Stomach (tissue), 9 donors: ENCODE results near the gene IFNA4. TPM values are rescaled to one million over a fixed set of nuclear protein-coding genes. Genes with fewer than 3 reads are reported as not detected.

ENCODE experiments used
- DNase-seq, 2 donors: peaks; one replicate each; pipeline versions ENCODE4 v3.0.0 to v3.0.0-alpha.2; 2013 to 2019
- H3K27ac ChIP-seq, 5 donors: fragments of 200-600 bp in 4 of 5; sonication (generic) in 4 of 5; one replicate each; pipeline ENCODE4 v1.5.1; 2013 to 2019; ENCODE audit warnings: mild to moderate bottlenecking in 1 of 5, moderate library complexity in 1 of 5
- H3K27me3 ChIP-seq, 3 donors: fragments of 200-600 bp; sonication (generic); one replicate each; pipeline ENCODE4 v1.5.1; 2017 to 2019; ENCODE audit warnings: mixed run types in 1 of 3
- H3K36me3 ChIP-seq, 4 donors: fragments of 200-600 bp; sonication (generic); 1 replicate in 3 of 4; 2 replicates in 1 of 4; pipeline ENCODE4 v1.5.1; 2016 to 2019
- H3K4me1 ChIP-seq, 4 donors: fragments of 200-600 bp; sonication (generic); one replicate each; pipeline ENCODE4 v1.5.1; 2016 to 2019
- H3K4me3 ChIP-seq, 4 donors: fragments of 200-600 bp; sonication (generic) in 3 of 4; one replicate each; pipeline ENCODE4 v1.5.1; 2016 to 2019; ENCODE audit warnings: mild to moderate bottlenecking in 1 of 4
- H3K9me3 ChIP-seq, 4 donors: fragments of 200-600 bp; sonication (generic); one replicate each; pipeline ENCODE4 v1.5.1; 2016 to 2019
- EP300 ChIP-seq: sonication (generic); formaldehyde crosslinking; IDR thresholded peaks from one replicate; pipeline ENCODE4 v1.6.1; 2017; ENCODE audit warnings: antibody characterized with exemption
- POLR2A ChIP-seq, 4 donors: fragments of 450-650 bp; IDR thresholded peaks; one replicate each; pipeline ENCODE4 v1.6.1; 2016; ENCODE audit warnings: antibody characterized with exemption in 4 of 4, control low read depth in 2 of 4, mild to moderate bottlenecking in 1 of 4, moderate library complexity in 1 of 4
- POLR2AphosphoS5 ChIP-seq, 3 donors: sonication (generic); formaldehyde crosslinking; IDR thresholded peaks; one replicate each; pipeline ENCODE4 v1.6.1; 2016; ENCODE audit warnings: antibody characterized with exemption in 3 of 3
- WGBS, 5 donors: extraction: QIAGEN DNeasy Blood & Tissue Kit in 3 of 5; methylation state at CpG; one replicate each; pipeline versions ENCODE4 v1.1.5 to v1.1.7; 2013 to 2018; 5-methylcytosine and 5-hydroxymethylcytosine counted together
- intact Hi-C: fragments of 100-400 bp; cut with DNase I; formaldehyde crosslinking; loops from one replicate; pipeline ENCODE4 v1.15.1; 2023; ENCODE audit warnings: low total_unique reads
- polyA plus RNA-seq, 3 donors: library from polyadenylated mRNA; stranded (reverse); fragments of 200-250 nt; gene quantifications; one replicate each; pipeline ENCODE4 v1.2.3, GENCODE V29; 2013
- total RNA-seq, 5 donors: library from RNA; depleted of rRNA; stranded (reverse); fragments of >200 nt; gene quantifications; one replicate each; pipeline versions ENCODE4 v1.1.0 to v1.2.3, GENCODE V29; 2014 to 2016
- TF ChIP-seq, protein P1 (sequence below), 7 experiments: fragments of 450-650 bp in 4 of 7; fragments of 200-600 bp in 3 of 7; sonication (generic) in 3 of 7; IDR thresholded peaks; one replicate each; pipeline ENCODE4 v1.5.1; 2016 to 2019; ENCODE audit warnings: antibody characterized with exemption in 7 of 7, control low read depth in 2 of 7, mild to moderate bottlenecking in 1 of 7
- donor health status: healthy with polysubstance abuse.
- donor health status: Bipolar disorder and iron deficiency.
- donor health status: healthy.

IFNA4 gene
- total and polyA plus RNA-seq, 8 donors, result not detected

DNA sequence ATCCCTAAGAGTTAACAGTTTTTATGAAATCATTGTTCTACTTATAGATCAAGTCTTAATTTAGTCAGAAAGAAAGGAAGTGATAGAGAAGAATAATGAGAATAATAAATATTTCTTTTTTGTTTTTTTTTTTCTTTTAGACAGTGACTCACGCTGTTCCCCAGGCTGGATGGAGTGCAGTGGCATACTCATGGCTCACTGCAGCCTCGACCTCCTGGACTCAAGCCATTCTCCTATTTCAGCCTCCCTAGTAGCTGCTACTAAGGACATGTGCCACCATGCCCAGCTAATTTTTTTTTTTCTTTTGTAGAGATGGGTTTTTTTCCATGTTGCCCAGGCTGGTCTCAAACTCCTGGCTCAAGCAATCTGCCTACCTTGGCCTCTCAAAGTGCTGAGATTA, 31.9 kb downstream of the IFNA4 start:
- Histone ChIP-seq H3K27me3 (no peaks in the 10 kb centered on the region), H3K9me3 (no peaks in the 10 kb centered on the region), H3K4me1 (peaks cover 0 to 6% (median 0%) of the 10 kb centered on the region in 4 donors), H3K36me3 (no peaks in the 10 kb centered on the region), H3K27ac (no peak overlapping the region), H3K4me3 (no peak overlapping the region)
- WGBS, 5 donors, result 48 to 74% (median 62%) methylated on average over 2 of the region's 2 CpGs
- TF ChIP-seq EP300 (no peak), POLR2AphosphoS5 (IDR thresholded peaks at IDR 0.05) (no peak), POLR2A (IDR thresholded peaks at IDR 0.05) (no peak)
- TF ChIP-seq, protein P1, sequence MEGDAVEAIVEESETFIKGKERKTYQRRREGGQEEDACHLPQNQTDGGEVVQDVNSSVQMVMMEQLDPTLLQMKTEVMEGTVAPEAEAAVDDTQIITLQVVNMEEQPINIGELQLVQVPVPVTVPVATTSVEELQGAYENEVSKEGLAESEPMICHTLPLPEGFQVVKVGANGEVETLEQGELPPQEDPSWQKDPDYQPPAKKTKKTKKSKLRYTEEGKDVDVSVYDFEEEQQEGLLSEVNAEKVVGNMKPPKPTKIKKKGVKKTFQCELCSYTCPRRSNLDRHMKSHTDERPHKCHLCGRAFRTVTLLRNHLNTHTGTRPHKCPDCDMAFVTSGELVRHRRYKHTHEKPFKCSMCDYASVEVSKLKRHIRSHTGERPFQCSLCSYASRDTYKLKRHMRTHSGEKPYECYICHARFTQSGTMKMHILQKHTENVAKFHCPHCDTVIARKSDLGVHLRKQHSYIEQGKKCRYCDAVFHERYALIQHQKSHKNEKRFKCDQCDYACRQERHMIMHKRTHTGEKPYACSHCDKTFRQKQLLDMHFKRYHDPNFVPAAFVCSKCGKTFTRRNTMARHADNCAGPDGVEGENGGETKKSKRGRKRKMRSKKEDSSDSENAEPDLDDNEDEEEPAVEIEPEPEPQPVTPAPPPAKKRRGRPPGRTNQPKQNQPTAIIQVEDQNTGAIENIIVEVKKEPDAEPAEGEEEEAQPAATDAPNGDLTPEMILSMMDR (IDR thresholded peaks at IDR 0.05), result no peak
- no peak for DNase-seq
- intact Hi-C loops, result no loop called here

DNA sequence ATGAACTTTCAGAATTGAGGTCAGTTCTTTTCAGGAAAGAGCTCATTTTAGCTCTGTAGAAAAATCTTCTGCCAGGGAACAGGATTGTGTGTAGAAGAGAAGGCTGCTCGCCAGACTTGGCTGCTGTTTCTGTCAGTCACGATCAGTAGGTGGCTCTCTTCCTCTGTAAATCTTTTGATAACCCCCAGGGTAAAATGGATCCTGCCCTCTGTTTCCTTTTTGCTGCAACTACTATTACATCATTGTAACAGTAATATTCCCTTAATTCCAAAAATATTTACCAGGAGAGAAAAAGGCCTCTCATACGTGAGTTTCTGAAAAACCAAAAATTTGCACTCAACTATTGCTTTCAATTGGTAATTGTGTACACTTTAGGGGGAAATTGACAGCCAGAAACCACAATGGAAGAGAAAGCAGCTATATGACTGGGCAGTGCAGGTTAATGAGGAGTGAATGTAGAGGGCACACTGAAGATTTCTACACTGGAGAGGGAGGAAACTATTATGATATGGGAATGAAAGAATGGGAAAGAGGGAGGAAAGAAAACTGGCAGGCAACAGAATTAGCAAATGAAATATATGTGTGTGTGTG, 33.3 kb downstream of the IFNA4 start:
- H3K4me1 ChIP-seq, result peaks cover 0 to 6% (median 0%) of the 10 kb centered on the region in 4 donors
- no peak for TF ChIP-seq POLR2A (IDR thresholded peaks at IDR 0.05)
- intact Hi-C loops, result no loop called here

DNA sequence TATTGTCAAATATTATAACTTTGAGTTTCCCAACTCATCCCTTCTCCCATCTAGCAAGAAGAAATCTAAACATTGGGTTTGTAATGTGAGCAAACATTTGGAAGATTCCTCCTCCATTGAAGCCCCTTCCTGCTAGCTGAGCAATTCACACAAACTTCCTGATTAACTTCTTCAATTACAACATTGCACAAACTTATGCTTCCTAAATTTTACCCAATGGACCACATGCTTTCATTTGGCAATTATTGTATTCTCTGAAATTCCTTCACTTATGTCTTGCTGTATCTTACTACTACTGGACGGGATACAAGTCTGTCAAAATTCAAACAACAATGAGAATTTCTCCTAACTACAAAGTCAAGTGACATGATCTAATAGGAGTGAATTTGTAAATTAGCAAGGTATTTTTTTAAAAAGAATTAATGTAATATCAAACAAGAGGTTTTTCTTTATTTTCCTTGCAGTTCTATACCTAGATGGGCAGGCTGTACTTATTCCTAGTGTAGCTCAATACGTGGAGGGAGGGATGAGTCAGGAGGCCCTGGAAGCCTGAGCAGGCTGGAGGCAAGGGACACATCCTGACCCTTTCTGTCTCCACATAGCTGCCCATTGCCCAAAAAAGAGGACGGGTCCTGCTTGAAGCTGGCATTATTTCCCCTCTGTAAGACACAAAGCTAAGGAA, 33.9 kb downstream of the IFNA4 start:
- WGBS, 5 donors, result 36 to 48% (median 39%) methylated on average over 3 of the region's 3 CpGs
- Histone ChIP-seq H3K27ac (no peak overlapping the region), H3K27me3 (no peaks in the 10 kb centered on the region), H3K4me1 (peaks cover 0 to 6% (median 0%) of the 10 kb centered on the region in 4 donors), H3K36me3 (no peaks in the 10 kb centered on the region), H3K4me3 (no peak overlapping the region), H3K9me3 (peaks cover 0 to 3% (median under 1%) of the 10 kb centered on the region in 4 donors)
- intact Hi-C loops, result no loop called here
- TF ChIP-seq POLR2AphosphoS5 (IDR thresholded peaks at IDR 0.05), result no peak
- TF ChIP-seq, protein P1 (IDR thresholded peaks at IDR 0.05), result no peak
- TF ChIP-seq EP300, result no peak
- no peak for TF ChIP-seq POLR2A (IDR thresholded peaks at IDR 0.05)
- DNase-seq, result no peak

More for the DNA sequence above, 33.3 kb downstream of the IFNA4 start:
- WGBS, 5 donors, result 8 to 11% (median 10%) methylated on average over 3 of the region's 3 CpGs
- H3K9me3 ChIP-seq, result peaks cover 0 to 3% (median 0%) of the 10 kb centered on the region in 4 donors
- peak in 1 of 2 donors; percentile 17 for DNase-seq
- H3K4me3 ChIP-seq, result no peak overlapping the region
- H3K27me3 ChIP-seq, result no peaks in the 10 kb centered on the region
- H3K36me3 ChIP-seq, result no peaks in the 10 kb centered on the region
- H3K27ac ChIP-seq, result no peak overlapping the region

DNA sequence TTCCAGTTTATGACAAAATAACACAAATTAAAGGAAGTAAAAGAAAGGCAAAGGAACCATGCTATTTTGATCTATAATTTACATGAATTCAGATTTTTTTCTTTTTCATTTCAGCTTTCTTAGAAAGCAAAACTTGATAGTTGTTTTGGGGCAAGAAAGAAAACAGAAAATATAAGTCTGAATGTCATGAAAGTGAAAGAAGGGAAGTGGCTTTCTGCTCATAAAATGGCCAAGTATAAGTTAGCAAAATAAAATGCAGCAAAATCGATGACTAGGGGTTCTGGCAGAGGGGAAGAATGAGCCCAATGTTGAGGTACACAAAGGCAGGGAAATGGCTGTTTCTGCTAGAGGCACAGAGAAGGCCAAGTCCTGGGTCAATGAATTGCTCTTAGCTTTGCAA, 42.8 kb downstream of the IFNA4 start:
- intact Hi-C loops, result no loop called here
- Histone ChIP-seq H3K36me3 (no peaks in the 10 kb centered on the region), H3K9me3 (peaks cover 0 to 4% (median 2%) of the 10 kb centered on the region in 4 donors), H3K27me3 (no peaks in the 10 kb centered on the region), H3K4me1 (no peaks in the 10 kb centered on the region), H3K27ac (no peak overlapping the region), H3K4me3 (no peak overlapping the region)
- WGBS, 5 donors, result 63 to 79% (median 71%) methylated on average over 1 of the region's 1 CpG
- no peak for DNase-seq
- no peak for TF ChIP-seq POLR2AphosphoS5 (IDR thresholded peaks at IDR 0.05)
- TF ChIP-seq POLR2A (IDR thresholded peaks at IDR 0.05), result no peak
- TF ChIP-seq, protein P1 (IDR thresholded peaks at IDR 0.05), result no peak
- TF ChIP-seq EP300, result no peak

DNA sequence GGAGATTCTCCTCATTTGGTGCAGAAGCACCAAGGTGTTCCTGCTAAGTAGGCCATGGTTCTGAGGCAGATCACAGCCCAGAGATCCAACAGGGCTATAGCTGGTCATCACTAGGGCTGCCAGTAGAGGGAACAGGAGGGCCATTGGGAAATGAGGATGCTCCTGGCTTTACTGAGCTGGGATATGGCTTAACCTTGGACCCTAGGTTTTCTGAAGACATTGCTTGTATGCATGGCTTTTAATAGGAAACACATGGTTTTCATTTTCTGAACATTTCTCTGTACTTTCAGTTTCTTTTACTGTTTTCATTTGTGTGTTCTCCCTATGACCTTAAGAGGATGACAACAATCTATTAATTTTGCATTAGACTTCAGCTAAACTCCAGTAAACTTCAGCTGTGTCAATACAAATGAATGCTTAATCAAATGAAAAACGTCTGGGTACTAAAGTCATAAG, 45.9 kb downstream of the IFNA4 start, which contains the start of gene IFNW1:
IFNW1 (minus strand) TSS at position 406 of the 456 bp plus-strand sequence; CDS start at position 144, 262 bp downstream.
- intact Hi-C loops, result no loop called here
- H3K4me1 ChIP-seq, result no peaks in the 10 kb centered on the region

More for the DNA sequence above, 45.9 kb downstream of the IFNA4 start, which contains the start of gene IFNW1:
- Histone ChIP-seq H3K27ac (no peak within 1 kb of the TSS), H3K9me3 (no peaks in the 10 kb centered on the region), H3K27me3 (no peaks in the 10 kb centered on the region), H3K4me3 (no peak within 1 kb of the TSS), H3K36me3 (no peaks in the 10 kb centered on the region)
- TF ChIP-seq POLR2A (IDR thresholded peaks at IDR 0.05) (no peak), EP300 (no peak), POLR2AphosphoS5 (IDR thresholded peaks at IDR 0.05) (no peak)
- TF ChIP-seq, protein P1 (IDR thresholded peaks at IDR 0.05), result no peak
- DNase-seq, result no peak
- 18 to 30% (median 29%) methylated on average over 1 of the region's 1 CpG for WGBS, 5 donors
